EL (cell line): ENCODE data around the gene MED10.

Experiments used
- DNase-seq: peaks from one replicate; pipeline ENCODE4 v3.0.0-alpha.2; 2016

MED10 gene

DNA sequence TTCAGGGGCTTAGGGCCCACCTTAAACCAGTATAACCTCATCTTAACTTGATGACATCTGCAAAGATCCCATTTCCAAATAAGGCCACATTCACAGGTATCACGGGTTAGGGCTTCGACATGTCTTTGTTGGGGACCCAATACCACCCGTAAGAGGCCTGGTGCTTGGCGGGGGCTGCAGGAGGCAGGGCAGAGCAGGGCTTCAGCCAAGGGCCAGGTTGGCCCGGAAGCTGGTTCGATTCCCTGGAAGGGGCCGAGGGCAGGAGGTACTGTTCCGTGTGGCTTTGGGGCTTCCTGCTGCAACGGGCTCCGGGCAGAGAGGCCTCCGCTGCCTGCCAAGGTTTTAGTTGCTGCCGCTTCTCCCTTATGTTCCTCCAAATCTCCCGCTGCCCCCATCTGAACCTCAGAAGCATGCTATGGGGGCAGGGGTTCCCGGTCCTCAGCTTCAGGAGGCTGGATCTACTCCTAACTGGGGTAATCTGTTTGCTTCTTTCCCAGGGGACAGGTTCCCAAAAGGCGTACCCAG, 29.8 kb downstream of the MED10 start:
- DNase-seq = no peak

DNA sequence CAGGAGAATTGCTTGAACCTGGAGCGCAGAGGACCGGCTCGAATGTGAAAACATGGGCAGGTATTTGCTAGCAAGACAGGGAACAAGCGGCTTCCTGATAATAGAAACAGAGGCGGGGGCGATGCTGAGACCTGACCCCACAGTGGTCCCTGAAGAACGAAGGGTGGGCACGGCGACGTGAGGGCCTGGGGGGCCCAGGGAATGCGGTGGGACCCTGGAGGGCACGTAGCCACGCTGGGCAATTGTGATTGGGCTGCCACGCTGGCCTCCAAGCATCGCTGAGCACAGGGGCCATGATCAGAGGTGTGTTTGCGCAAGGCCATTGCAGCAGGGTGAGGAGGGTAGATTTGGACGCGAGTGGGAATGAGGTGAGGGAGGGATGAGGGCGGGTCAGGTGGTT, 30.7 kb downstream of the MED10 start:
- DNase-seq = no peak

DNA sequence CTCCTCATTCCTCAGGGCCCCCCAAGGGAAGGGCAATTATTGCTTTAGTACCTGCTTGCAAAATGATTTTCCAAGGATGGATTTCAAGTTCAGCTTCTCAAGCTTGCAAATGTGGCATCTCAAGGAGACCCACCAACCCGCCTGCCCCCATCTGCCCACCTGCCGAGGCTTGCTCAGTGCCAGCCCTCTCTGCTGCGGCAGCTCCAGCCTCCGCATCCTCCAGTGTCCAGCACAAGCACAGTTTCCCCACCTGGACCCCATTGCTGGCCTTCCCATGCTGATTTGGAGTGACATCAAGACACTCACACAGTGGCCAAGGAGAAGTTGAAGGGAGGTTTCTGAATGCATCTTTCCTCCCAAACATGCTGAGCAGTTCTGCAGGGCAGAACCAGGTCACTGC, 31.2 kb downstream of the MED10 start:
- DNase-seq = no peak

GRCh38 chr5:6344593-6344989, 33.8 kb downstream of the MED10 start:
- no peak for DNase-seq

- DNase-seq = no peak
Measured at GRCh38 chr5:6343951-6344592, 34.3 kb downstream of the MED10 start.

DNA sequence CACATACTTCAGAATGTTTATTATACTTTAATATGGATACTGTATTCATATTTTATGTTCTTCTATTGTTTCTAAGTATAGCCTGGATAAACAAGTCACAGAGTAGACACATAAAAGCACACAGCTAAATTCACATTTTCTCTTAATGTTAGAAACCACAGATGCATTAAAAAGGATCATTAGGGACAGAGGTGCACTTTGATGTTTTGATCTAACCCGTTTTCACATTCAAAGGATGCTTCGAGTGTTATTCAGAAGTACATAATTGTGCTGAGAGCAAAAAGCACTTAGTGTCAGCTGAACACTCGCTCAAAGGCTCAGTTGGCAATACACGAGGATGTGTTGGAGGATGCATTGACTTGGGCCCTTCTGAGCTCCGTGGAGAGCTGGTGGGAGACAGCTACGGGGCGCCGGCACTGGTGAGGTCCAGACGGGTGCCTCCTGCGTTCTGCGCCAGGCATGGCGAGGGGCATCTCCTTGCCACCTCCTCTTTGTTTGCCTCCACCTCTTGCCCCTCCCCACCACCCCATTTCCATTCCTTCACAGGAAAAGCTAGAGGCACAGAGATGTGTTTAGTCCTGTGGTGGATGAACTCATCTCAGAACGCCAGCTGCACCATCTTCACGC, 35.5 kb downstream of the MED10 start:
- no peak for DNase-seq

GRCh38 chr5:6340100-6340499, 38.2 kb downstream of the MED10 start:
- no peak for DNase-seq

- DNase-seq = no peak
Measured at GRCh38 chr5:6338871-6339270, 39.5 kb downstream of the MED10 start.

GRCh38 chr5:6338135-6338534, 40.2 kb downstream of the MED10 start:
- DNase-seq = no peak

GRCh38 chr5:6333182-6333905, 45.0 kb downstream of the MED10 start:
- DNase-seq = no peak

GRCh38 chr5:6328173-6328572, 50.2 kb downstream of the MED10 start:
- peak; percentile 16 for DNase-seq

- no peak for DNase-seq
Measured at GRCh38 chr5:6326776-6327175, 51.6 kb downstream of the MED10 start.

- no peak for DNase-seq
Measured at GRCh38 chr5:6322163-6322713, 56.1 kb downstream of the MED10 start.
